Stimulated activated memory B cell treated with anti-CD40 and anti-IgM and Interleukin-4, amounts not matched to agents 10 μg/mL and 1 μg/mL and 100 μg/mL, for 72 hours (primary cell): ENCODE data around the gene LRRC26.

Source experiments
- ATAC-seq: fragments of 150-1000 bp; cut with Tn5 transposase; 2 replicates; pipeline ENCODE4 v1.10.0; 2021
- H3K27ac Mint-ChIP-seq: one replicate; pipeline ENCODE4 v1.8.0; 2022; ENCODE audit warnings: mild to moderate bottlenecking, mixed read lengths
- H3K27me3 Mint-ChIP-seq: one replicate; pipeline ENCODE4 v1.8.0; 2022; ENCODE audit warnings: mixed read lengths
- H3K36me3 Mint-ChIP-seq: one replicate; pipeline ENCODE4 v1.8.0; 2022; ENCODE audit warnings: mixed read lengths
- H3K4me1 Mint-ChIP-seq: one replicate; pipeline ENCODE4 v1.8.0; 2022; ENCODE audit warnings: mixed read lengths
- H3K4me3 Mint-ChIP-seq: one replicate; pipeline ENCODE4 v1.8.0; 2022; ENCODE audit warnings: mild to moderate bottlenecking, moderate library complexity, mixed read lengths
- H3K9me3 Mint-ChIP-seq: one replicate; pipeline ENCODE4 v1.8.0; 2022; ENCODE audit warnings: mixed read lengths

LRRC26 gene

GRCh38 chr9:137191245-137191644 lies 21.4 kb upstream of the LRRC26 start:
- Mint-ChIP-seq H3K4me1 (peaks cover 36% of the 10 kb centered on the region), H3K27ac (peak overlapping the region; percentile 75), H3K9me3 (no peaks in the 10 kb centered on the region), H3K4me3 (peak overlapping the region; percentile 56), H3K27me3 (no peaks in the 10 kb centered on the region), H3K36me3 (peaks cover 11% of the 10 kb centered on the region)
- no peak for ATAC-seq

GRCh38 chr9:137190315-137190856 lies 20.5 kb upstream of the LRRC26 start:
- H3K27ac Mint-ChIP-seq: peak overlapping the region; percentile 75
- peaks cover 11% of the 10 kb centered on the region for H3K36me3 Mint-ChIP-seq
- no peak for ATAC-seq
- H3K9me3 Mint-ChIP-seq: no peaks in the 10 kb centered on the region
- H3K27me3 Mint-ChIP-seq: no peaks in the 10 kb centered on the region
- H3K4me3 Mint-ChIP-seq: peak overlapping the region; percentile 95
- H3K4me1 Mint-ChIP-seq: peaks cover 43% of the 10 kb centered on the region

- ATAC-seq: no peak
- Mint-ChIP-seq H3K27ac (peak overlapping the region; percentile 87), H3K4me1 (peaks cover 48% of the 10 kb centered on the region), H3K36me3 (peaks cover 14% of the 10 kb centered on the region), H3K4me3 (peak overlapping the region; percentile 95), H3K27me3 (no peaks in the 10 kb centered on the region), H3K9me3 (no peaks in the 10 kb centered on the region)
Observed at GRCh38 chr9:137189297-137190295, 19.7 kb upstream of the LRRC26 start.

- peaks cover 23% of the 10 kb centered on the region for H3K36me3 Mint-ChIP-seq
- H3K27me3 Mint-ChIP-seq: no peaks in the 10 kb centered on the region
- no peaks in the 10 kb centered on the region for H3K9me3 Mint-ChIP-seq
- H3K4me3 Mint-ChIP-seq: peak within 1 kb of the TSS; percentile 95
- peak; percentile 91 for ATAC-seq
- peak within 1 kb of the TSS; percentile 87 for H3K27ac Mint-ChIP-seq
- peaks cover 56% of the 10 kb centered on the region for H3K4me1 Mint-ChIP-seq
Observed at GRCh38 chr9:137188490-137189296, 18.8 kb upstream of the LRRC26 start, which contains the start of the genes ANAPC2 and SSNA1. Gene ANAPC2 (minus strand): TSS chr9:137188560. CDS start chr9:137188532, 28 bp downstream. Gene SSNA1 (plus strand): TSS chr9:137188676. CDS start chr9:137188727, 51 bp downstream.

- H3K27ac Mint-ChIP-seq: peak overlapping the region; percentile 87
- peaks cover 56% of the 10 kb centered on the region for H3K4me1 Mint-ChIP-seq
- H3K36me3 Mint-ChIP-seq: peaks cover 29% of the 10 kb centered on the region
- H3K9me3 Mint-ChIP-seq: no peaks in the 10 kb centered on the region
- ATAC-seq: no peak
- H3K4me3 Mint-ChIP-seq: peak overlapping the region; percentile 95
- H3K27me3 Mint-ChIP-seq: no peaks in the 10 kb centered on the region
Observed at GRCh38 chr9:137188086-137188489, 18.2 kb upstream of the LRRC26 start.

- ATAC-seq: no peak
- Mint-ChIP-seq H3K36me3 (peaks cover 36% of the 10 kb centered on the region), H3K27me3 (no peaks in the 10 kb centered on the region), H3K27ac (peak overlapping the region; percentile 87), H3K9me3 (no peaks in the 10 kb centered on the region), H3K4me3 (peak overlapping the region; percentile 95), H3K4me1 (peaks cover 56% of the 10 kb centered on the region)
Observed at GRCh38 chr9:137187386-137187785, 17.5 kb upstream of the LRRC26 start.

GRCh38 chr9:137186385-137186784 lies 16.5 kb upstream of the LRRC26 start:
- Mint-ChIP-seq H3K27me3 (no peaks in the 10 kb centered on the region), H3K36me3 (peaks cover 42% of the 10 kb centered on the region), H3K4me1 (peaks cover 56% of the 10 kb centered on the region), H3K27ac (no peak overlapping the region), H3K9me3 (no peaks in the 10 kb centered on the region), H3K4me3 (peak overlapping the region; percentile 95)
- ATAC-seq: no peak

- peaks cover 52% of the 10 kb centered on the region for H3K4me1 Mint-ChIP-seq
- H3K9me3 Mint-ChIP-seq: no peaks in the 10 kb centered on the region
- no peak overlapping the region for H3K4me3 Mint-ChIP-seq
- ATAC-seq: no peak
- H3K36me3 Mint-ChIP-seq: peaks cover 37% of the 10 kb centered on the region
- no peak overlapping the region for H3K27ac Mint-ChIP-seq
- H3K27me3 Mint-ChIP-seq: no peaks in the 10 kb centered on the region
Observed at GRCh38 chr9:137185921-137186320, 16.1 kb upstream of the LRRC26 start.

- H3K4me1 Mint-ChIP-seq: peaks cover 47% of the 10 kb centered on the region
- H3K4me3 Mint-ChIP-seq: no peak overlapping the region
- H3K27me3 Mint-ChIP-seq: no peaks in the 10 kb centered on the region
- no peak for ATAC-seq
- no peak overlapping the region for H3K27ac Mint-ChIP-seq
- H3K36me3 Mint-ChIP-seq: peaks cover 35% of the 10 kb centered on the region
- H3K9me3 Mint-ChIP-seq: no peaks in the 10 kb centered on the region
Observed at GRCh38 chr9:137184881-137185660, 15.2 kb upstream of the LRRC26 start.

GRCh38 chr9:137183980-137184595 lies 14.2 kb upstream of the LRRC26 start:
- H3K9me3 Mint-ChIP-seq: no peaks in the 10 kb centered on the region
- no peak overlapping the region for H3K4me3 Mint-ChIP-seq
- peaks cover 45% of the 10 kb centered on the region for H3K36me3 Mint-ChIP-seq
- no peak for ATAC-seq
- H3K27me3 Mint-ChIP-seq: no peaks in the 10 kb centered on the region
- peaks cover 39% of the 10 kb centered on the region for H3K4me1 Mint-ChIP-seq
- H3K27ac Mint-ChIP-seq: no peak overlapping the region

- H3K9me3 Mint-ChIP-seq: no peaks in the 10 kb centered on the region
- H3K36me3 Mint-ChIP-seq: peaks cover 47% of the 10 kb centered on the region
- no peak for ATAC-seq
- peaks cover 35% of the 10 kb centered on the region for H3K4me1 Mint-ChIP-seq
- H3K27ac Mint-ChIP-seq: no peak overlapping the region
- H3K27me3 Mint-ChIP-seq: no peaks in the 10 kb centered on the region
- no peak overlapping the region for H3K4me3 Mint-ChIP-seq
Observed at GRCh38 chr9:137182836-137183235, 13.0 kb upstream of the LRRC26 start.

GRCh38 chr9:137181680-137182079 lies 11.8 kb upstream of the LRRC26 start:
- Mint-ChIP-seq H3K9me3 (no peaks in the 10 kb centered on the region), H3K27ac (no peak overlapping the region), H3K36me3 (peaks cover 57% of the 10 kb centered on the region), H3K4me3 (no peak overlapping the region), H3K4me1 (peaks cover 24% of the 10 kb centered on the region), H3K27me3 (no peaks in the 10 kb centered on the region)
- no peak for ATAC-seq

GRCh38 chr9:137180491-137180890 lies 10.6 kb upstream of the LRRC26 start:
- no peaks in the 10 kb centered on the region for H3K9me3 Mint-ChIP-seq
- H3K27ac Mint-ChIP-seq: no peak overlapping the region
- ATAC-seq: no peak
- H3K4me1 Mint-ChIP-seq: peaks cover 22% of the 10 kb centered on the region
- H3K36me3 Mint-ChIP-seq: peaks cover 59% of the 10 kb centered on the region
- H3K27me3 Mint-ChIP-seq: no peaks in the 10 kb centered on the region
- H3K4me3 Mint-ChIP-seq: no peak overlapping the region

GRCh38 chr9:137179761-137180160 lies 9.9 kb upstream of the LRRC26 start:
- Mint-ChIP-seq H3K27ac (no peak overlapping the region), H3K9me3 (no peaks in the 10 kb centered on the region), H3K36me3 (peaks cover 58% of the 10 kb centered on the region), H3K4me1 (peaks cover 17% of the 10 kb centered on the region), H3K4me3 (no peak overlapping the region), H3K27me3 (no peaks in the 10 kb centered on the region)
- no peak for ATAC-seq
